BE2C (cell line): ENCODE data around the gene GADD45B.
"Not testable (repeated sequence)": the region's sequence is repeated elsewhere in the genome, so short reads cannot be mapped to it uniquely, and the experiment has no call there.

ENCODE experiments used
- DNase-seq: peaks from one replicate; pipeline ENCODE4 v3.0.0-alpha.2; 2020
- H3K27me3 ChIP-seq: fragments of 250-450 bp; sonication (Bioruptor Pico); 2 replicates; pipeline ENCODE4 v1.5.1; 2020; ENCODE audit warnings: mild to moderate bottlenecking
- H3K36me3 ChIP-seq: fragments of 250-450 bp; sonication (Bioruptor Pico); 2 replicates; pipeline ENCODE4 v1.5.1; 2020; ENCODE audit warnings: mild to moderate bottlenecking
- H3K4me1 ChIP-seq: fragments of 250-450 bp; sonication (Bioruptor Pico); 2 replicates; pipeline ENCODE4 v1.5.1; 2020
- H3K4me3 ChIP-seq: 2 replicates; pipeline ENCODE4 v1.5.1; 2011; ENCODE audit warnings: low read depth, low read length
- H3K9me3 ChIP-seq: fragments of 250-450 bp; sonication (Bioruptor Pico); 2 replicates; pipeline ENCODE4 v1.5.1; 2020
- TF ChIP-seq, protein P1 (sequence below): IDR thresholded peaks from 2 replicates; pipeline ENCODE4 v1.5.1; 2012; ENCODE audit warnings: mild to moderate bottlenecking, low read depth, low read length

Gene GADD45B

DNA sequence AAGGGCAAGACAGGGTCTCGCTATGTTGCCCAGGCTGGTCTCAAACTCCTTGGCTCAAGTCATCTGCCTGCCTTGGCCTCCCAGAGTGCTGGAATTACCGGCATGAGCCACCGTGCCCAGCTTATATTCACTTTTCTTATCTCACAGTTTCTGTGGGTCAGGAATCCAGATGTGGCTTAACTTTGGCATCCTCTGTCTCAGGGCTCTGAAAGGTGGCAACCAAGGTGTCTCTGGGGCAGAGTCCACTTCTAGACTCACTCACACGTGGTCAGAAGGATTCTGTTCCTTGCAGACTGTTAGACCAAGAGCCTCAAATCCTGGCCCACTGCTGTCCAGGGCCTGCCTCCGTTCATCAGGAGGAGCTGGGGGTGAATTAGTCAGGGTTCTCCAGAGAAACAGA lies 11.5 kb upstream of the GADD45B start:
- TF ChIP-seq, protein P1, sequence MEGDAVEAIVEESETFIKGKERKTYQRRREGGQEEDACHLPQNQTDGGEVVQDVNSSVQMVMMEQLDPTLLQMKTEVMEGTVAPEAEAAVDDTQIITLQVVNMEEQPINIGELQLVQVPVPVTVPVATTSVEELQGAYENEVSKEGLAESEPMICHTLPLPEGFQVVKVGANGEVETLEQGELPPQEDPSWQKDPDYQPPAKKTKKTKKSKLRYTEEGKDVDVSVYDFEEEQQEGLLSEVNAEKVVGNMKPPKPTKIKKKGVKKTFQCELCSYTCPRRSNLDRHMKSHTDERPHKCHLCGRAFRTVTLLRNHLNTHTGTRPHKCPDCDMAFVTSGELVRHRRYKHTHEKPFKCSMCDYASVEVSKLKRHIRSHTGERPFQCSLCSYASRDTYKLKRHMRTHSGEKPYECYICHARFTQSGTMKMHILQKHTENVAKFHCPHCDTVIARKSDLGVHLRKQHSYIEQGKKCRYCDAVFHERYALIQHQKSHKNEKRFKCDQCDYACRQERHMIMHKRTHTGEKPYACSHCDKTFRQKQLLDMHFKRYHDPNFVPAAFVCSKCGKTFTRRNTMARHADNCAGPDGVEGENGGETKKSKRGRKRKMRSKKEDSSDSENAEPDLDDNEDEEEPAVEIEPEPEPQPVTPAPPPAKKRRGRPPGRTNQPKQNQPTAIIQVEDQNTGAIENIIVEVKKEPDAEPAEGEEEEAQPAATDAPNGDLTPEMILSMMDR, result no peak
- no peaks in the 10 kb centered on the region for H3K9me3 ChIP-seq
- DNase-seq, result no peak
- no peak overlapping the region for H3K4me3 ChIP-seq
- H3K4me1 ChIP-seq, result no peaks in the 10 kb centered on the region
- no peaks in the 10 kb centered on the region for H3K27me3 ChIP-seq
- H3K36me3 ChIP-seq, result no peaks in the 10 kb centered on the region

DNA sequence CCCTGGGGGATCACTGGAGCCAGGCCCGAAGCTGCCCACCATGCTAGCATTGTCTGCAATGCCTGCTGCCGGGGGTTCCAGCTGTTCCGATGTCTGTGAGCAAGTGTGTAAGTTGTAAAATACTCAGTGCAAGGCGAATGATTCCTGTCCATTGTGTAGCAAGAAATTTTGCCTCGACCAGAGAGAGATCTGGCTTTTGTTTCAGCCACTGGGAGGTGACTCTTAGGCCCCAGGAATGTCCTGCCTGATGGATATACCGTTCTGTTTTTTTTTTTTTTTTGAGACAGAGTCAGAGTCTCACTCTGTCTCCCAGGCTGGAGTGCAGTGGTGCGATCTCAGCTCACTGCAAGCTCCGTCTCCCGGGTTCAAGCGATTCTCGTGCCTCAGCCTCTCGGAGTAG lies 7.3 kb upstream of the GADD45B start:
- DNase-seq, result no peak
- no peaks in the 10 kb centered on the region for H3K4me1 ChIP-seq
- no peaks in the 10 kb centered on the region for H3K27me3 ChIP-seq
- H3K4me3 ChIP-seq, result no peak overlapping the region
- TF ChIP-seq, protein P1, result no peak
- no peaks in the 10 kb centered on the region for H3K36me3 ChIP-seq
- H3K9me3 ChIP-seq, result no peaks in the 10 kb centered on the region

DNA sequence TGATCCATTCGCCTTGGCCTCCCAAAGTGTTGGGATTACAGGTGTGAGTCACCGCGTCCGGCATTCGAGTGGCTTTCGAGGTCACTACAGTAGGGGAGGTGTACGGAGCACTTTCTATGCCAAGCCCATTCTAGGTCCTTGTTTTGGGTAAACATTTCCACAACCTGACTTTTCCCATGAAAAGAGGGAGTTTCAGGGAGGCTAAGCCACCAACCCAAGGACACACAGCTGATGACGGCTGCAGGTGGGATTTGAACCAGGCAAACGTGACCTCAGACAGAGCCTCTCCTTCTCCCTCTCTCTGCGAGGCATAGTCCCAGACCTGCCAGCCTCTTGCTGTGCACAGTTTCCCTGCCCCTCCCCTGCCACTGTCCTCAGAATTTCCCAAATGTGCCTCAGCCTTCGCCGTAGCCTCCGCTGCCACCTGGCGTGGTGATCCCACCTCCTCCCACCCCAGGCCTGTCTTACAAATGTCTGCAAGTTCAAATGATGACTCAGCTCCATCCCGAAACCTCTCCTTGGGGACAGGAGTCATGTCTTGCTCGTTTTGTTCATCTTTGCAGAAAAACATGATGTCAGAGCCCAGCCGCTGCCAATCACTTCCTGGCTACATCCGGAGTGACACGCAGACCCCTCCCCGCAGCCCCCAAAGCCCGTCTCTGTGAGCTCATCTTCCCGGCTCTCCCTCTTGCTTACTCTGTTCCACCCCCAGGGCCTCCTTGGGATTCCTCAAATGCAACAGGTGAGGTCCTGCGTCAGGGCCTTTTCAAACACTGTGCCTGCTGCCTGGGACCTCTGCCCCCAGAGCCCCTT lies 6.6 kb upstream of the GADD45B start:
- H3K4me3 ChIP-seq, result no peak overlapping the region
- no peaks in the 10 kb centered on the region for H3K36me3 ChIP-seq
- no peaks in the 10 kb centered on the region for H3K27me3 ChIP-seq
- H3K9me3 ChIP-seq, result no peaks in the 10 kb centered on the region
- H3K4me1 ChIP-seq, result no peaks in the 10 kb centered on the region
- TF ChIP-seq, protein P1, result no peak
- DNase-seq, result no peak

DNA sequence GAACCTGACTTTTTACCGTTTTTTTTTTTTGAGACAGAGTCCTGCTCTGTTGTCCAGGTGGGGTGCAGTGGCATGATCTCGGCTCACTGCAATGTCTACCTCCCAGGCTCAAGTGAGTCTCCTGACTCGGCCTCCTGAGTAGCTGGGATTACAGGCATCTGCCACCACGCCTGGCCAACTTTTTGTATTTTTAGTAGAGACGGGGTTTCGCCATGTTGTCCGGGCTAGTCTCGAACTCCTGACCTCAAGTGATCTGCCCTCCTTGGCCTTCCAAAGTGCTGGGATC lies 6.1 kb upstream of the GADD45B start:
- not testable (repeated sequence) for DNase-seq, H3K4me3 ChIP-seq, H3K36me3 ChIP-seq, H3K4me1 ChIP-seq, H3K27me3 ChIP-seq, H3K9me3 ChIP-seq

DNA sequence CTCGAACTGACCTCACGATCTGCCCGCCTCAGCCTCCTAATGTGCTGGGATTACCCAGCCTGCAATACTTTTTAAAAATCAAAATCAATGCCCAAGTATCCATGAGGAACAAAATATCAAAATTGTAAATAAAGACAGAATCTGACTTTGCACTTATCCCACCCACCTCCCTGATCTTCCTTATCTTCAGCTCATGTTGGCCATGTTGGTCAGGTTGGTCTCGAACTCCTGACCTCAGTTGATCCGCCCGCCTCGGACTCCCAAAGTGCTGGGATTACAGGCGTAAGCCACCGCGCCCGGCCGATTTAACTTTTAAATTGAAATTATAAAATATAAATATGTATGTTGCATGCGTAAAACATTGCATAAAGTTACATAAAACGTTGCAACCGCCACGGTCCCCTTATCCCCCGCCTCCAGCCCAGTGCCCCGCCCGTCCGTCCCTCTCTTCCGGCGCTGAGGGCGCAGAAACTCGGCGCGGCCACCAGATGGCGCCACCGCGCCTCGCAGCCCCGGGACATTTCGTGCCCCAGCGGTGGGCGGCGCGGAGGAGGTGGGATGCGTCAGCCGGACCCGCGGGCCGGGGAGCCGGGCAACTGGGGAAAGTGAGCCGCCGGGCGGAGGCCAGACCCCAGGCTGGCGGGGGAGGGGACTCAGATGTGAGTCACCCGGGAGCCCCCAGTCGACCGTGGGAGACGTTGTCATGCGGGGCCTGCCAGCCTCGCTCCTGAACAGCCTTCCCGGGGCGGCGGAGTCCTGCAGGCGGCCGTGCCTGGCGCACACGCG lies 1.5 kb upstream of the GADD45B start:
- peak; percentile 96 for DNase-seq
- TF ChIP-seq, protein P1, result peak; percentile 83

DNA sequence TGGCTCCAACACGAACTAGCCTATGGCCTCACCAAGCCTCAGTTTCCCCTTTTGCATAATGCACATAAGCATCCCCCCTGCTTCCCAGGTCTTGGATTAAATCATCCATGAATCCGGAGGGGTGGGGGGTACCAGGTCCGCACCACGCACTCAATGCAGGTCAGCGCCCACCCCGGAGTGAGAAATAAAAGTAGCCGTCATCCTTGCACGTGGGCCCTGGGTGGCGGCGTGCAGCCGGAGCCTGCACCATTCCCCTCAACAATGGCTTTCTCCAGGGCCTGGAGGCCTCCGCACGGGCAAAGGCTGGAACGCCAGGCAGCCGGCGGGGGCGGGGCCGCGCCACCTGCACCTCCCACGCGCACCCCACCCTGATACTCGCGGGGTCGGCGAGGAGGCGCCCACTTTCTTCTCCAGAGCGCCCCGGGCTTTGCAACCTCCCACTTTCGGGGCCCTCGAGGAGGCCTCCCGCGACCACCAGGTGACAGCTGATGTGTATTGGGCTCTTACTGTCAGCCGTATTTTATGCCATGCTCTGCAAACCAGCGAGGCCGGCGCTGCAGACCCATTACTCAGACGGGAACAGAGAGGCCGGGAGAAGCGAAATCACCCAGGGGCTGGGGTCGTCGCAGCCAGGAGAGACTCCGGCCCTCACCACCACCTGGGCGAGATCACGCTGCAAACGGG lies 767 bp upstream of the GADD45B start:
- DNase-seq, result peak; percentile 66
- H3K27me3 ChIP-seq, result peaks cover 15% of the 10 kb centered on the region
- no peaks in the 10 kb centered on the region for H3K36me3 ChIP-seq
- H3K4me3 ChIP-seq, result peak overlapping the region; percentile 89
- TF ChIP-seq, protein P1, result no peak
- no peaks in the 10 kb centered on the region for H3K9me3 ChIP-seq
- H3K4me1 ChIP-seq, result no peaks in the 10 kb centered on the region

More for the DNA sequence above, 1.5 kb upstream of the GADD45B start:
- H3K27me3 ChIP-seq, result peaks cover 15% of the 10 kb centered on the region
- H3K9me3 ChIP-seq, result no peaks in the 10 kb centered on the region
- no peaks in the 10 kb centered on the region for H3K4me1 ChIP-seq
- H3K4me3 ChIP-seq, result peak overlapping the region; percentile 89
- no peaks in the 10 kb centered on the region for H3K36me3 ChIP-seq
